Measurements from ENCODE around the gene SFT2D3.

Gene SFT2D3

DNA sequence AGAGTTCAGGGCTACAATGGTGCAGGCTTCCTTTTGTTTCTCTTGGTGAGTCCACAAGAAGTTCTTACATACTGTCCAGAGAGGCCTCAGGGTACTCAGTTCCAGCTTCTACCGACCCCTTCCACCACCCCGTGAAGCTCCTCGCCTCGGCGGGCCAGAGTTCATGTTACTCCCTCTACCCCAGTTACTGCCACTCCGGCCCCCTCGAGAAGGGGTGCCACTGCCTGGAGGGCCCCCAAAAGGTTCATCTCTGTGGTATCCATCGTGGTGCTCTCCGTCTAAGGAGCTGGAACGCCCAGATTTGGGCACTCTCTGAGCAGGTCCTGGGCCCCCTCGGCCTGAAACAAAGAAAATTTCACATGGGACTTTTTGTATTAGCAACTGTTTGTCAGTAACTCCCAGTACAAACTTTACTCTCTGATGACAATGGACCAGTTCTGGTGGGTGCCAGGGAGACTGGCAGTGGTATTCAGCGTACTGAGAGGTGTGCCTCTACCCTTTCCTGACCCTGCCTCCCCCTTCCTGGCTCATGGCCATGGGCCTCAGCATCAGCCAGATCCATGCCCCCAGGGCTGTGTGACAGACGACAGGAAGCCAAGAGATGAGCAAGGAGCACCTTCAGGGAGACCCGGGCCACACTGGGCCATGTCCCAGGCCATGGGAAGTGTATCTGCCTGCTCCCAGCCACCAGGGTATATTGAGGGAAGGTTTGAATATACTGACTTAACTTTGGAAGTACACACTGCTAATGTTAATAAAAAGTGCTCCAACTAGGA, 5.1 kb downstream of the SFT2D3 start:
- DNase-seq (ENCODE audit: low spot score) = no peak

DNA sequence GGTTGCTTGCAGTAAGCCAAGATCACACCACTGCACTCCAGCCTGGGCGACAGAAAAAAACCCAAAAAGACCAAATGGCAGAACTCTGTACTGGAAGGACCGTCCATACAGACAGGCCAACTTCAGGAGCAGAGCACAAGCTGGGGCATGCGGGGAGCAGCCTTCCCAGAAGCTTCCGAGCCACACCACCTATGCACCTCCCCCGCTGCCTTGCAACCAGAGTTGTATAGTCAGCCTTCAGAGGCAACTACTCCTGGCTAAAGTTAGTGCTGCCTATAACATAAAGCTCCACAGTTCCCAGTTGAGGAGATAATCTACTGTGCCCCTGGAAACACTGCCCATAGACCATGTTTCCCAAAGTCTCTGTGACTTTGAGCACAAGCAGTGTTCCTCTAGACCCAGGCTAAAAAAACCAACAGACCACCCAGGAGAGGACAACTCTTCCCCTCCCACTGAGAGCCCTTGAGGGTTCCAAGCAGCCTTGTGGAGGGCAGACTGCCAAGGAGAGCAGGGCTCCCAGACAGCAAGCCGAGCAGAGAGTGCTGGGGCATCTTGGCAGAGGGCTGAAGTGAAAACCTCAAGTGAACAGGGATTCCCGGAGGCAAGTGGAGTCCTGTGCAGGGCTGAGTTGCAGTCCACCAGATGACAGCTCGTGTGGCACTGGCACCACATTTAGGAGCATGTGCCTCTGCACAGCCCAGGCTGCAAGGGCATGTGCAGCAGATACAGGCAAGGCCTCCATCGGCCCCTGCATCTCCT, 6.8 kb downstream of the SFT2D3 start:
- no peak for DNase-seq (ENCODE audit: low spot score)

DNA sequence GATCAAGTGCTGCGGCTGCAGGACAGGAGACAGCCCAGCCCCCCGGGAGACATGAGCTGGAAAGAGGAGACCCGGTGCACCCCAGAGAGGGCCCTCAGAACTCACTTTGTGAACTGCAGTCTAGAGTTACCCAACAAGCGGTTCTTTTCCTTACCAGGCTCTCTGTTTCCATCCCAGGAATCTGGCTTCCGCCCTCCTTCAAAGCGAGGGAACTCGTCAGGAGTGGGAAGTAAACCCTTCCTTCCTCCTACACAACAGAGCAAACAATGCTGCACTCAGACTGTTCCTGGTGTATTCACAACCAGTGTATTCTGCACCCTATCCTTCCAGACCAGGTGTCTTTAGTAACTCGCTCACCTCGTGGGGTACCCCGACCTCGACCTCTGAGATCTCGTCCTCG, 8.0 kb downstream of the SFT2D3 start:
- no peak for DNase-seq (ENCODE audit: low spot score)

DNA sequence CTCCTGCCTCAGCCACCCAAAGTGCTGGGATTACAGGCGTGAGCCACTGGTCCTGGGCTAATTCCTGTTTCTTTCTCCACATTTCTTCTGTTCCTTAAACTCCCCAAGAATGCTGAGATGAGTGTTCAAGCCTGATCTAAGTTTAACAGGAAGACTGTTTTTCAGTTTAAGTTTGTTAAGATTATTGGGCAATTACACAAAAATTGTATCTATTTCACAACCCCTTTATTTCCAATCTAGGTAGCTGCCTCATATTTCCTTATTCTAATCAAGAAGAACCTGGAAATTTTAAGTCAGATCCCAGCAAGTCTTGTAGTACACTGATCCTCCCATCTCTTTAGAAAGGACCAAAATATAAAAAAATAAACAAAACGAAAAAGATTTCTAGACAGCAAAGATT, 11.7 kb downstream of the SFT2D3 start:
- DNase-seq (ENCODE audit: low spot score) = no peak

DNA sequence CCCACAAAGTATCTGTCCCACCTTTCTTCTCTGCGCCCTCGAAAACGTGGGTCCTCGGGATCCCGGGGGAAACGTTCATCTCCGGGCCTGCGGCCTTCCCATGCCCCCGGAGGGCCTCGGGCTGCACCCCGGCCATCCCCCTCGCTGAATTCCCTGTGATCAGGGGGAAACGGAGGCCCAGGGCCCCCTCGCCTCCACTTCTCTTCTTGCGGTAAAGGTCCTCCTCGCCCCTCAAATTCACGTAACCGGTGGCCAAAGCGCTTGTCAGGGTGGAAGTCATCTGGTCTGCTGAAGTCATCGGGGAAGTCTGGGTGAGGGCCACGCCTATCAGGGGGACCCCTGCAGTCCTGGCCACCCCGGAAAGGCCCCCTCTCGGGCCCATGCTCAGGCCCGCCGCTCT, 12.3 kb downstream of the SFT2D3 start:
- DNase-seq (ENCODE audit: low spot score) = no peak

DNA sequence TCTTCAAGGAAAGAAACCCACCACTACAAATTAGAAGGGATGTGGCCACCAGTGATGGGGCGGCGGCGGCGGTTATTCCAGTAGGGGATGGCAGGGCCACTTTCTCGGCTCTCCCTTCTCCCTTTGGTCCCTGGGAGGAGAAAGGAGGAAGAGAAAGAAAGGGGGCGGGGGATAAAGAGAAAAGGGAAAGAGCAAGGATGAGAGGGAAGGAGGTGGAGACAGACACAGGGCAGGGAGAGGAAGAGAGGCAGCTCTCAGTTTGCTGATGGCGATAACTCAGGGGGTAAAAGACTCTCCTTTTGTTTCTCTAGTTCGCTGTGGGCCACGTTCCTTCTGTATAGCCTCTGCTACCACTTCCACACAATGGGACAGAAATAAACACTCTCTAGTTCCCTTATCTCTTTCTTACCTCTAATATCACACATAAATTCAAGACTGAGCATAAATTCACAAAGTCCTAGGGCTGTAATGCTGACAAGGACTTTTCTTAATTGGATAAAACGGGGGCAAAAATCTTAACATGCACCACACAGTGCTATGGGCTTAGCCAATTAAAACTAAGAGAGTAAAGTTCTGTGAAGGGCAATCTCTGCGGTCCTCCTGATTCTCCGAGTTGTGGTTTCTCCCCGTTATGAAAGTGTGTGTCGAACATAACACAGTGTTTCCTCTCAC, 14.6 kb downstream of the SFT2D3 start:
- no peak for DNase-seq (ENCODE audit: low spot score)

DNA sequence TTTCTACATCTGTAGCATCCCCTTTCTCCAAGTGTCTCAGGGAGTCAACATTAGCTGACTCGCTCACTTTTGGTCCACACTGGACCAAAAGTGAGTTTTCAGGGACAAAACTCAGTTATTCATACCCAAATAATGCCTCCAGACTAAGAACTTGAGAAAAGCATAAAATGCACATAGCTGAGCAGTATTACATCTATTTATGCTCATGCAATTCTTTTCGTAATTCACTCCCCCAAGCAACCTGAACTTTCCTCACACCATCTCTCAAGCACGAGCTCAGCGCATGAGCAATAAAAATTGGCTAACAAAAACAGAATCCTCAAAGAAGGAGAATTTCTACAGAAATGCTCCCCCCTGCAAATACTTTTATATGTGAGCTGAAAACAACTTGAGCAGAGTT, 17.0 kb downstream of the SFT2D3 start:
- DNase-seq (ENCODE audit: low spot score) = no peak

DNA sequence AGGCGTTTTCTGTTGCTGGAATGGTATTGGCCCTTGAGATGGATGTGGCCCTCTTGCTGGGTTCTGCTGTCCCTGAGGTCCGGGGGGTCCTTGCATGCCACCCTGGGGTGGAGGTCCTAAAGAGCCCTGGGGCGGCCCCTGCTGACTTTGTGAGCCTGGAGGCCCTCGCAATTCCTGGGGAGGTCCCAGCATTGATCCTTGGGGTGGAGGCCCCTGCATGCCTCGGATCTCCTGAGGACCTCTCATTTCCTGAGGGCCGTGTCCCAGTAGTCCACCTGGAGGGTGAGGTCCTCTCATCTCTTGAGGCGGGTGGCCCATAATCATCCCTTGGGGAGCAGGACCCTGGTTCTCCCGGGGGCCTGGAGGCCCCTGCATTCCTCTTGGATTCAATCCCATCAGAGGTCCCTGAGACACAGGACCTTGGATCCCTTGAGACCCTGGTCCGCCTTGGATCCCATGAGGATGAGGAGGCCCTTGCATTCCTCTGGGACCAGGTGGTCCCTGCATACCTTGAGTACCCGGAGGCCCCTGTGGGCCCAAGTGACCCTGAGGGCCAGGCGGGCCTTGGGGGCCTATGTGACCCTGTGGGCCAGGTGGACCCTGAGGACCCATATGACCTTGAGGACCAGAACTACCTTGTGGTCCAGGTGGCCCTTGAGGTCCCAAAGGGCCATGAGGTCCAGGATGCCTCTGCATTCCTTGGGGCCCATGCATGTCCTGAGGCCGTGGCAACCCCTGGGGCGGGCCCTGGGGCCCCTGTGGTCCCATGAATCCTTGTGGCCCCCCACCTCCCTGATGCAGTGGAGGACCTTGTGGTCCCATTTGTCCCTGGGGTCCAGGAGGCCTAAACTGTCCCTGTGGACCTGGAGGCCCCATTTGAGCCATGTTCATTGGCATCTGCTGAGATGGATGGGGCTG, 18.3 kb downstream of the SFT2D3 start:
- no peak for DNase-seq (ENCODE audit: low spot score)

DNA sequence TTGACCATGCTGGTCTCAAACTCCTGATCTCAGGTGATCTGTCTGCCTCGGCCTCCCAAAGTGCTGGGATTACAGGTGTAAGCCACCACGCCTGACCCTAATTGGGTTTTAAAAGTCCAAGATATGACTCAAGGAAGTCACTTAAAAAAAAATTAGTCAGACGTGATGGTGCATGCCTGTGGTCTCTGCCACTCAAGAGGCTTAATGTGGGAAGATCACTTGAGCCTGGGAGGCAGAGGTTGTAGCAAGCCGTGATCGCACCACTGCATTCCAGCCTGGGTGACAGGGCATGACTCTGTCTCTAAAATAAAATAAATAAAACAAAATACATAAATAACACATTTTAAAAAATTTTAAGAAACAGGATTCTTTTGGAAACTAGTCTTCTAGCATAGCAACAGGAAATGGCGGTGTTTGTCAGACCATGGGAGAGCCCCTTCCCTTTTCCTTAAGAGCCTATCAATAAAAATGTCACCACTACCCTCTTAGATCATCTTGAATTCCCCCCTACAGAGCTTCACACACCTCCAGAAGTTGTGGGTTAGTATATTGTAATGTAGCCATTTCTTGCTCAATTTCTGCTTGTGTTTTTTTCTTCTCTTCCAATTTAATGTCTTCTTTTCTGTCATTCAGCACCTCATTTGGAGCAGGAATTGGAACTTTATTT, 20.1 kb downstream of the SFT2D3 start:
- no peak for DNase-seq (ENCODE audit: low spot score)

DNA sequence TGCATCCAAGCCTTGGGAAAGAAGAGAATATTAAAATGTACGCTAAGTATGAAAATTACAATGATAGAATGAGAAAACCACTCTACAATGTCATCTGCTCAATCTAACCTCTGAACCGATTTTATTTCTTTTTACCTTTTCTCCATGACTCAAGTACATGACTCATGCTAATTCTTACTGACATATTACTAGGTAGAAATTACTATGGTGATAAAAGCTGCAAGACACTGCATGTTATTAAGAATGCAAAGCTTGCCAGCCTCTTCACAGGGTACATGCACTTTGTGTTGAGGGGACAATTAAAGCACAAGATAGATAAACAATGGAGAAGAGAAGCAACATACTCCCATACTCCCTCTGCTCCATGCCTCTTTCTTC, 20.7 kb downstream of the SFT2D3 start:
- DNase-seq (ENCODE audit: low spot score) = no peak

DNA sequence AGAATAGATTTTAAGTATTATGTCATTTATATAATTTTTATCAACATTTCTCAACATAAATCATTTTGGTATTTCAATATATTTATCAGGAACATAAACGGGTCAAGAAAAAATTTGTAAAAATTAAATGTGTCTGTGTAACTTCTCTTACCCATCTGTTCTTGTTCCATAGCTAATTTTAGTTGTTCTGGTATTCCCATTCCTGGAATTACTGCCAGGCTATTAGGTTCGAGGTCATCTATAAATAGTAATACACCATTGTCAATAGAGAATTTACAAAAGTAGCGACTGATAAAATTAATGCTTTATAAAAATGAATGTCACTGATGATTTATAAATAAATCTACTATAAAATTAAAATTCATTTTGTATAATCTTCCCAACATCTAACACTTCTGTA, 21.5 kb downstream of the SFT2D3 start:
- no peak for DNase-seq (ENCODE audit: low spot score)

DNA sequence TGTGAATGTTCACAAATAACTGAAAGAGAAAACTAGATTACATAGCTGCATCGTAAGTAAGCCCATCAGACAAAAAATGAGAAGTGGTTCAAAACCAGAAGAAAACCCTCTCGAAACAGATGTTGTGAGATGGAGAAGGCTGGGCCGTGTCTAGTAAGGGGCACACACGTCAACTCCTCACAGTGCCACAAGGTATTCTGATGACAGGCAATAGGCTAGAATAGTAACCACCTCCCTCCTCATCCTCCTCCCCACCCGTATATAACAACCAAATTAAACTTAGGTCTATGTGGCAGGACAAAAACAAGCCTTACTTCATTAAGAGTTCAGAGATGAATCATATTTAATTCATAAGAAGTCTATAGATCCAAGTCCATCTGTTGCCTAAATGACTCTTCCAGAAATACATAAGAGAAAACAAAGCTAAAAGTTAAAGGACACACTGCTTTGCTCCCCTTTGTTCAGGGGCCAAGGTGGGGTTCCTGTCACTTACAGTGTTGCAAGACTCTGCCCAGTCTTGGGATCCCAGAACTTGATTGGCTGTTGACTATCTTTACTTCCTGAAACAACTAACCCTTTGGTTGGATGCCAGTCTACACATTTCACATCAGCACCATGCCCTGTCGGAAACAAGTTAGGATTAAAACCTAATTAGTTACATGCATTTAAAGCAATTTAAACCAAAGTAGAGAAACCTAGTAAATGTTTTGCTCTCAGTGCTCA, 25.0 kb downstream of the SFT2D3 start:
- DNase-seq (ENCODE audit: low spot score) = no peak

DNA sequence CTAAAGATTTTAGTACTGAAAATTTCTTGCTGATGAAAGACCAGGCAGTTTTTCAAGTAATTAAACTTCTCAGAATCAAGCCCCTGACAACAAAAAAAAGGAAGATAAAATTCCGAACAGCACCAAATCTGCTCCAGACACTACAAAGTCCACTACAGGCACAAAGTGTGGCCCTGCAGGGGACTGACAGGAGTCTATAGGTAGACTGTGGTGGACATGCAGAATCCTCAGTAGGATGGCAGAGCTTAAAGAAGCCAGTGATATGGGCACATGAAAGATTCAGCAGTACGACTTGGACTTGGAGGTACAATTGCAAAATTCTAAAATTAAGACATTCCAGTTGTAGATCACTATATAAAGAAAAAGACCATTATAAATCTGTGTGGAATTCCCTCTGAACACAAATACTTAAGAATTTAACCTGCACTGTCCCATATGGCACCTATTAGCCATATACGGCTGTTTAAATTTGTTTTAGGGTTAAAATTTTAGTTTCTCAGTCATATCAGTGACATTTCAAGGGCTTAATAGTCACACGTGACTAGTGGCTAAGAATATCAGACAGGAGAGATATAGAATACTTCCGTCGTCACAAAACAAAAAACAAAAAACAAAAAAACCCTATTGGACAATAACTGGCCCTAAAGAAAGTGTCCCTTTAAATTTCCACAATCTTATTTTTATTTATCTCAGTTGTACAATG, 32.0 kb downstream of the SFT2D3 start:
- DNase-seq (ENCODE audit: low spot score) = no peak

DNA sequence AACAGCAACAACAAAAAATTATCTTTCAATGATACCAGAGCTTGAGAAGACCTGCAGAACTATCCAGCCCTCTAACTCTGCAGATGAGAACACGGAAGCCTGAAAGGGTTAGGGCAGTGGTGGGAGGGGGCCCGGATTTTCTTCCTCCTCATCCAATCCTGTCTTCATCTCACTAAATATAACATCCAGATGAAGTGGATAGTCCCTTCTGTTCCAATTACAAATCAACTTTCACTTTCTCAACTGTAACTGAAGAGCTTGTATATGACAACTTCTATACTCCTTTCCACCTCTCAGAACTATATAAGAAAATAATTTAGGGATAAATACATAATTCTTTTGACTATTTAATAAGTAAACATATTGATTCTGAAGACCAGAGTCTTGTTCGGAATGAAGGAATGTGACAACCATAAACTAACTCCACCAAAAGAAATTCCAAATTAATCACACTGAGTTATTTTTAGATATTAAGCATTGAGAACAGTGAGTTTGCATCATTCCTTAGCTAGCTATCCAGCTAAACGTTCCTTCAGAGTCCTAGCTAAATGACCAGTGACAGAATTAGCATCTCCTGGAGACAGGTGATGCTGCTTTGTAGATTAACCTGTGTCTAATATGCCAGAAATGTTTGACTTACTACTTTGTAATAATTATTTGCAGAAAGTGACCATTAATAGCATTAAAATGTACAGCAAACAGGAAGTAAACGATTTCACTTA, 32.7 kb downstream of the SFT2D3 start:
- no peak for DNase-seq (ENCODE audit: low spot score)

DNA sequence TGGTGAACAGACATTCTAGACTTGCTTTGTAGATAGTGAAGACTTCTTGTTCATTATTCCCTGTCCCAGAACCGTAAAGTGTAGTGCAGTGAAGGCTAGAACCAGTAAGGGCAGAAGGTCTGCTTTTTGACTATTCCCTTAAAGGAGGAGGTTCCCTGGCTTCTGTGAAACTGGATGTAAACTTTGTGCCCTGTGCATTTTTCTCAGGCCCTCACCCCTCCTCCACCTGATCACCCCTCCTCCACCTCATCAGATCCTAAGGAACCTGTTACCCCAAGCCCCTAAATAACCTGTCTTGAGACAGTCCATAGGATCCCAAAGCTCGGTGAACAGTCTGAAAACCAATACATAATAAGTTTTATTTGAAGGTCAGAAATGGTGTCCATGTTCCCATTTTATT, 33.7 kb downstream of the SFT2D3 start:
- DNase-seq (ENCODE audit: low spot score) = no peak

DNA sequence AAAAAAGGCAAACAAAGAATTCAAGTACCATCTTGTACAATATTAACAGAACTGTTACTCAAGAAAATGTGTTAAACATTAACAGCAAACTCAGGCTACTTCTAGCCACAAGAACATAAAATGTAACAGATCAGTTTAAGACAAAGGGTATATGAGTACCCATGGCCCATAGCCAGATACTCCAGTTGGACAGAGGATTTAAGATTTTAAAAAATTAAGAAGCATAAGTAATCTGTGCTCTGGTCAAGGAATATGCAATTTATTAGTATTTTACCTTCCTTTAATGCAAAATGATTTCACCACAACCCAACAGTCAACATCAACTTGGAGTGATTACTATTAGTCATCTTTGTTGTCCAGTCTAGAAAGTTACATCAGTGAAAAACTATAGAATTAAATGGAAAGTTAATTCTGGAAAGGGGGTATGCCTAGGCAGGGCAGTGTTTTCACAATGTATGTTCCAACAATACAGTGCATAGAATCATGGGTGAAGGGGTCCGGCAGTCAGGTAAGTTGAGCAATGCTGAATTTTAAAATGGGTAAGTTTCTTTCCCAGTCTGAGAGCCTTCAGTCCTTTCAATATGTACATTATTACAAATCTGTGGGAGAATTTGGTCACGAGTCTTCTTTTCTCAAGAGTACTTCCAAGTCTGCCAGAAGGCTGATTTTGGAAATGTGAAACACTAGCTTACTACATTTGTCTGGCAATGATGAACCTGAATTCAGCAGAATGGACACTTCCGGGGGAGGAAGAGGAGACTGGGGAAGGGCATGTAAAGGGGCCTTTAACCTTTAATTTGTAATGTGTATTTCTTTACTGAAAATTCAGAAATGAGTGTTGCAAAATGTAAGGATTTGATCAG, 34.5 kb downstream of the SFT2D3 start:
- no peak for DNase-seq (ENCODE audit: low spot score)

DNA sequence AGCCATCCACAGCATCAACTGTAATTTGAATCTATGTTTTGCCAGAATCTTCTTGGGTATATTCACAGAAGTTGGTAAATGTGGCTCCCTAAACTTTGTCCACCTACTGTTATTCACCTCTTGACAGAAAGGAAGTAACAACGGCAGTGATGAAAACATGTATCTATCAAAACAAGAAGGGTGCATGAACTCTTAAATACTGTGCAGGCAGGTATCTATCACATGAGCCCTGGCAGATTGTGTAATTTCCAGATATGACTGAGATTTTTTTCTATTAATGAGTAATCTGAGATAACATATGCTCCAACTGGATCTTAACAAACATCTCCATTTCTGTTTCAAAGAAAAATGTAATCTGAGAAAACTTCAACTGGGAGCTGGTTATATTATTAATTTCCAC, 36.6 kb downstream of the SFT2D3 start:
- DNase-seq (ENCODE audit: low spot score) = no peak

DNA sequence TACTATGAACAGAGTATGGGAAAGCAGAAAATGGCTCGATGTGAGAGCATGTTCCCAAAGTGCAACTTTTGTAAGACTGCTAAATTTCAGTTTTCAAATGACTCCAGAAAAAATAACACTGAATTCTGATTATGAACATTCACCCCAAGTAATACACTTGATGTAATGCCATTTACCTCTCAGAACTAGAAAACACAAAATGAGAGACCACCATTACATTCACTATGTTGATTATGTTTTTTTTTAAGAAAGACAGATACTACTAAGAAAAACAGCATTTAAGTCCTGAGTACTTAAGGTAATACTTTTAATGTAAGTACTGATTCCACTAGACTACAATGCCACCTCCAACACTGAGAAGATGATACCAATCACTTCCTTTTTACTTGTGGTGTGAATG, 38.5 kb downstream of the SFT2D3 start:
- no peak for DNase-seq (ENCODE audit: low spot score)
